Suppressor macrophage (primary cell): Measurements from ENCODE around the gene APOBEC3B.
"Not testable (repeated sequence)": the region's sequence is repeated elsewhere in the genome, so short reads cannot be mapped to it uniquely, and the experiment has no call there.

Experiments
- DNase-seq, 4 experiments: peaks; one replicate each; pipeline ENCODE4 v3.0.0-alpha.2; 2020 to 2022

Gene APOBEC3B

DNA sequence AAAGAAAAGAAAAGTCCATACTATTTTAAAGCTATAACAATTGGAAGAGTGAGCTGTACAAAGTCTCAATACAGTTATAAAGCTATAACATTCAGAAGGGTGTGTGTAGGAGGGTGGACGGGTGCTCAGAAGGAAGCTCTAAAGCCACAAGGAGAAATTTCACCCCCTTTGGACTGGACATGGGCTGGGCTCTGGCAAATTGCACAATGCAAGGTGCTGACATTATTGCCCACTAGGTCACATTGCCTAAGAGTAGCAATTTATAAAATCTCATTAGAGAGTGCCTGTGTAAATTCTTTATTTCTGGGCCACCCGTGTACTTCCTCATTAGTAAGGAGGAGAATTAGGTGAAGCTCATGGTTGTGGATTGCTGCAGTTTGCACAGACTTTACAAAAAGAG lies 30.4 kb upstream of the APOBEC3B start:
- peak; percentile 69 to 87 (median 82) for DNase-seq

DNA sequence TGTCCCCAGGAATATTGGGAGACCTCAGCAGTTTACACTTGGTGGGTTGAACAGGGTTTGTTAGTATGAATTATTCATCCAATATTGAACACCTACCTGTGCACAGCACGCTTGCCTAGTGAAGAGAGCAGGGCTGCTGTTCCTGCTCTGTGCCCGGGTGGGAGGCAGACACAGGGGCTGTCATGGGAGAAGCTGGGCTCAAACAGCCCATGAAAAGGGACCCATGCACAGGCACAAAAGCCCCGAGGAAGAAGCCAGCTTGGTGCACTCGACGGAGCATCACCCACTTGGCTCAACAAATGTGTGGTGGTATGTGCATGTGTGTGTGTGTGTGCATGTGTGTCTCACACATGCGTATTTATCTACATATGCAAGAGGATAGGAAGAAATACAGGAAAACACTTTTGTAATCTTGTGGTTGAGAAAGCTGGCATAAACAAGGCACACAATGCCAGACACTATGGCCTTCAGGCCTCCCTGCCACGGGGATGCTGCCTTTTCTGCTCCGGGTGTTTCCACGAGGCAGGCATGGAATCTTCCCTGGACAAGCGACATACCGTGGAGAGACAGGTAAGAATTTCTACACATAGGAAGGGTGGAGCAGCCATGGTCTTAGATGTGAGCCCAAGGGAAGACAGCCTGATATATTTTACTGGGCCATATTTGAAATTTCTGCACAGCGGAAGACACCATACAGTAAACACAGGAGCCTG lies 29.7 kb upstream of the APOBEC3B start:
- peak; percentile 21 to 64 (median 54) for DNase-seq

DNA sequence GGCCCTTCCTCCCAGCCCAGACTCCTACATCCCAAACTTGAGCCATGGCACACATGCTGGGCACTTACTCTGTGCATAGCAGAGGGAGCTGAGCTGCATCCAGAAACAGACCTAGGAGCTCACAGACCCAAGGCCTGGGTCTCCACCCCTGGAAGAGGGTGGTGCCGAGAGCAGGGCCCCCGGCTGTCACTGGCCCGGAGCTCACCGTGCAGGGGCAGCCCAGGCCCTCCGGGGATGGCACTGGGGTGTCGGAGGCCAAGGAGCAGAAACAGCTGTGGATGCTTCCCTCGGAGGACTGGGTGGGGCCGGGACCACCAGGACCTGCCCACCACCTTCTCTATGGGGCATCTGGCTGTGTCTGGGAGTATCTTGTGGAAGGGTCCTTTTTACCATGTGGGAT lies 29.1 kb upstream of the APOBEC3B start:
- no peak for DNase-seq

DNA sequence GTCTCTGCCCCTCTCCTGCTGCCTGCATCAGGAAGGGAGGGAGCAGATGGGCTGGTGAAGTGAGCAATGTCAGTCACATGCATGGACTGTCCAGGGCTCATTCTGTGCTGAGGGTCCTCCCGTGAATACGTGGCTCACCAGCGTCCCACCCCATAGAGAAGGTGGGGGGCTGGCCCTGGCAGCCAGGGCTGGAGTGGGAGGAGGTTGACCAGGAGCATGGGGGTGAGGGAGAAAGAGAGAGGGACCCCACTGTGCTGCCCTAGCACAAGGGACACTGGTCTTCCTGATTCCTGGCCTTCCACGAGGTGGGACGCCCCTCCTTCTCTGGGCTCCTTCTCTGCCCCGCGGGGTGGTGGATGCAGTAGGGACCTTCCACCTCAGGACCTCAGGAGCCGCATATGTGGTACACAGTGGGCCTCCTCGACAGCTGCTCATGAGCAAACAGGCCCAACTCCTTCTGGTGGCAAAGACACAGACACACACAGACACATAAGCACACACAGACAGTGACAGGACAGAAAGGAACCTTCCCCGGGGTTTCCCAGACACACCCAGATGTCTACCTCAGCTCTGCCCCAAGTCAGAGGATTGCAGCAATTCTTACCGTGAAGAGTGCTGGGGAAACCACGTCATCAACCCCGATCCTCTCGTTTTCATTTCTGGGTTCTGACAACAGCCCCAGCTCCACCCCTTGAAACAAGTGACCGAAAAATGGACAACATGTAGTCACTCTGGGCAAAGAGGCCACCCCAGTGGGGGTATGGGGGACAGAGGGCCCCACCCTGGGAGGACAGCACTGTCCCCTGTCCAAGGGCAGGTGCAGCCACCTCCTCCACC lies 28.4 kb upstream of the APOBEC3B start:
- peak; percentile 75 to 88 (median 77) for DNase-seq

- DNase-seq = no peak
Observed at GRCh38 chr22:38954414-38955043, 27.6 kb upstream of the APOBEC3B start.

DNA sequence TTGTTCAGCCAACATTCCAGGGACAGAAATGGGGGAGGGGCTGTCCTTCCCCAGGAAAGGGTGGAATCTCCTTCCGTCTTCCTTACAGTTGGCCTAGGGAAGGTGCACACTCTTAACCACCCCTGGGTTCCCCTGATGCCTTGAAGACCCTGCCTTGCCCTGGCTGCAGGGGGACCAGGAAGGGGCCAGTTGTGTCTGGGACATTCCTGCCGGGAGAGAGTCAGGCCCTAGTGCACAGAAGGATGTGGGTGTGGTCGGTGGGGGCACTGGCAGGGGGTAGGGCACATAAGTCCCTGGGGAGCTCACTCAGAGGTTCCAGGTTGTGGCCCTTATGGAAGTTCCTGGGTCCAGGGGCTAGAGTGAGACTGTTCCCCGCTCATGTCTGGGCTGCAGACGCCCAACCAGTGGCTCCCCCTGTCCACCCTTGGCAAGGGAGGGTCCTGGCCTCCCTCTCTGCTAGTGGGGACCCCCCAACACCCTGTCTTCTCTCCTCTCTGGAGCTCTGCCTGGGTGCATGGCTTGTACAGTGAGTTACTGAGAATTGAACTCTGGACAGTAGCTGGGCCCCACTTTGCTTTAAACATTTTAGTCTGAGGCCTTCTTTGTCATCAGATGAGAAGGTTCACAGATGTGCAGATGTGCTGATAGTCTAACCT lies 26.8 kb upstream of the APOBEC3B start:
- DNase-seq = no peak

GRCh38 chr22:38955926-38956325 lies 26.2 kb upstream of the APOBEC3B start:
- no peak for DNase-seq

DNA sequence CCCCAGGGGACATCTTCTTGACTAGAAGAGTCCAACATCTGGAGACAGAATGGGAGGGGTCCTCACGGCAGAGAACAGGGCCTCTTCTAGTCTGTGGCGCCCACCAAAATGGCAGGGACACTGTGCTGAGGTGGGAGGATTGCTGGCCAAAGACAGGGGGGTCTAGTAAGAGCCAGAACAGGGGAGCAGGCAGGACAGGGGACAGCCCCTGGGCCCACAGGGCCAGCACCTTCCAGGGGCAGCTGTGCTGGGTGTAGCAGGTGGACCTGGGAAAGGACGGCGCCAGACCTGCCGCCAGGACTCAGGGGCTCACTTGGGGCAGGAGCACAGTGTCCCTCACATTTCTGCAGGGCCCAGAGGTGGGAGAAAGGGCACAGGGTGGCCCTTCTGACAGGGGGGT lies 25.6 kb upstream of the APOBEC3B start:
- DNase-seq = no peak

DNA sequence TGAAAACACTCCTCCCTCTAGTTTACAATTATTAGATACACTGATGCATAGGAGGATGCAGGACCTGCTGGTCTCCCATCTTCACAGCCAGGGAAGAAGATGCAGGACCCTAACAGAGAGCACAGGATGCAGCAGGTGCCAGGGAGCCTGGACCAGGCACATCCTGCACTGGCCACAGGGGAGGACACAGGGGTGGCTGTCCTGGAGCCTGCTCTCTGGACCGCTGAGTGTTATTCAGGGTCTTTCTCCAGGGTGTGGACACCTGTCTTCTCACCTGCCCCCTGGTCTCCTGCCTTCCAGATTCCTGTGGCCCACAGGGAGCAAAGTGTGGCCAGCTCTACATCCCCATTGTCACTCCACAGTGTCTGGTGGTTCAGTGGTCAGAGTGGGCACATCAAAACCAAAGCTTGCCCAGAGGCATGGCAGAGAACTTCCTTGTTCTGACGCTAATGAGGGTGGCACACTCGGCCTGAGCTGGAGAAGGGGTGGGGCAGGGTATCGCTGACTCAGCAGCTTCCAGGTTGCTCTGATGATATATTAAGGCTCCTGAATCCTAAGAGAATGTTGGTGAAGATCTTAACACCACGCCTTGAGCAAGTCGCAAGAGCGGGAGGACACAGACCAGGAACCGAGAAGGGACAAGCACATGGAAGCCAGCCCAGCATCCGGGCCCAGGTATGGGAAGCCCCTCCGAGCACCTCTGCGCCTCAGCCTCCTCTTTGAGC lies 24.9 kb upstream of the APOBEC3B start, which contains the start of gene APOBEC3A:
APOBEC3A (plus strand) TSS at position 564 of the 725 bp plus-strand sequence; CDS start at position 647, 83 bp downstream.
- peak; percentile 72 to 82 (median 80) for DNase-seq

GRCh38 chr22:38957808-38958650 lies 24.1 kb upstream of the APOBEC3B start:
- DNase-seq = peak in 3 of 4 experiments; percentile 32 to 60 (median 37)

- DNase-seq = not testable (repeated sequence)
Observed at GRCh38 chr22:38958651-38958943, 23.6 kb upstream of the APOBEC3B start.

DNA sequence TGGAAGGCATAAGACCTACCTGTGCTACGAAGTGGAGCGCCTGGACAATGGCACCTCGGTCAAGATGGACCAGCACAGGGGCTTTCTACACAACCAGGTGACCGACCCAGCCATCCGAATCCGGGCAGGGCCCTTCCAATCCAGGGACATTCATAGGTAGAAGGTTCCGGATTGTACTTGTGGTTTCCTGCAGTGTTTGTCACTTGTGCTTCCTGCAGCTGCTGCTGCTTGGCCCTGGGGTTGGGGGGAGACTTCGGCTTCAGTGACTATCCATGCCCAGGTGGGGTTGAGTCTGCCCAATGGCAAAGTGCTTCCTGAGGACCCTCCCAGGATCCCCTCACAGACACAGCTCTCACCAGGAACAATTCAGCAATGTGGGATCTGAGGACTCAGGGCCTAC lies 22.6 kb upstream of the APOBEC3B start:
- no peak for DNase-seq

- DNase-seq = not testable (repeated sequence)
Observed at GRCh38 chr22:38960673-38961072, 21.5 kb upstream of the APOBEC3B start.

DNA sequence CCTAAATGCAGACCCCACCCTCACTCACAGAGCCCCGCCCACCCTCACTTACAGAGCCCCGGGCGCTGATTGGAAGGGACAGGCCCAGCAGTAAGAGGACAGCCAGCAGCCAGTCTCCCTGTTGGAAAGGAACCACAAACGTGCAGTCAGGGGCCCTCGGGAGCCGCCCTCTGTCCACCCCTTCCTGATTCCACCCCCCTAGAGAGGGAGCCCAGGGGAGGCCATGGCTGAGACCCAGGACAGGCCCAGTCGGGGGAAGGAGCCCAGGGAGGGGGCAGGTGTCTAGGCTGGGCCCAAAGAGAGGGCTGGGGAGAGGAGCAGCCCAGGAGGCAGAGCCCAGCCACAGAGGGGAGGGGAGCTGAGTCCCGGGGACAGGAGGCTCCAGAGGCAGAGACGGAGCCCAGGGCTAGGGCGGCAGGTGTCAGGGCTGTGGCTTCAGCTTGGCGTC lies 18.8 kb upstream of the APOBEC3B start:
- not testable (repeated sequence) for DNase-seq

GRCh38 chr22:38963872-38964271 lies 18.3 kb upstream of the APOBEC3B start:
- DNase-seq = no peak

- DNase-seq = no peak
Observed at GRCh38 chr22:38964306-38964705, 17.8 kb upstream of the APOBEC3B start.

- DNase-seq = peak; percentile 42 to 64 (median 58)
Observed at GRCh38 chr22:38964989-38965388, 17.2 kb upstream of the APOBEC3B start.

DNA sequence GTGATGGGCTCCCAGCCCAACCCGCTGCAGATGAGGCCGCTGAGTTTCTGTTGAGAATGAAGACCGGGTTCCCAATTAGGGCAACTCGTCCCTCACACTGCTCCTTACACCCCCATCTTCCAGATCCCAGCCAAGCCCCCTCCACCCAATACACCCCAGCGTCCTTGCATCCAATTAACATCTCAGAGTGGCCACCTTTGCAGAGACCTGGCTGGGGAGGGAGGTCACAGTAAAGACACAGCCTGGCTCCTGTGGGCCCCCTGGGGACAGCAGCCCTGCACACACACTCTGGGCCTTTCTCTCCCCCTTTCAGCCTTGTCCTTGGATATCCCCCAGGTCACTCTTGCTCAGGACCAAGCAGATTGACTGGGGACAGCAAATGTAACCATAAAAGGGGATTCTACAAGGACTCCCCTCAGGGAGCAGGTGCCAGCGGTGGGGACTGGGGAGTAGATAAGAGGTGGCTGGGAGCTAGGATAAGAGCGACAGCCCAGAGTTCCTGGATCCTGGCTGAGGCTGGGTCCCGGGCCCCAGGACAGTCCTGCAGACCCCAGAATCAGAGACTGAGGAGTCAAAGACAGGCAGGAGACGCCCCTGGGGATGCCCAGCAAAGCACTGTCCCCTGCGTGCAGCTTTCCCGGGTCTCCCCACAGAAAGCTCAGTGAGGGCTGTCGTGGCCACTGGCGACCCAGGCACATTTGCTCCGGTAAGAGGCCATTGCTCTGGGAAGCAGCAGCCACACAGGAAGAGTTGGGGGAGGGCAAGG lies 16.4 kb upstream of the APOBEC3B start:
- DNase-seq = no peak

GRCh38 chr22:38966380-38966702 lies 15.8 kb upstream of the APOBEC3B start:
- DNase-seq = no peak

GRCh38 chr22:38966942-38967341 lies 15.2 kb upstream of the APOBEC3B start:
- no peak for DNase-seq
